ENCODE data around the gene PKN3. TPM values are rescaled to one million over a fixed set of nuclear protein-coding genes. Genes with fewer than 3 reads are reported as not detected.

Gene PKN3
- total and polyA plus RNA-seq, 9 of the 15 experiments (the other 6 are each of a cell fraction or from before 2014, with no cell fraction given) = 0.82 to 49.2 (median 19.7) TPM

DNA sequence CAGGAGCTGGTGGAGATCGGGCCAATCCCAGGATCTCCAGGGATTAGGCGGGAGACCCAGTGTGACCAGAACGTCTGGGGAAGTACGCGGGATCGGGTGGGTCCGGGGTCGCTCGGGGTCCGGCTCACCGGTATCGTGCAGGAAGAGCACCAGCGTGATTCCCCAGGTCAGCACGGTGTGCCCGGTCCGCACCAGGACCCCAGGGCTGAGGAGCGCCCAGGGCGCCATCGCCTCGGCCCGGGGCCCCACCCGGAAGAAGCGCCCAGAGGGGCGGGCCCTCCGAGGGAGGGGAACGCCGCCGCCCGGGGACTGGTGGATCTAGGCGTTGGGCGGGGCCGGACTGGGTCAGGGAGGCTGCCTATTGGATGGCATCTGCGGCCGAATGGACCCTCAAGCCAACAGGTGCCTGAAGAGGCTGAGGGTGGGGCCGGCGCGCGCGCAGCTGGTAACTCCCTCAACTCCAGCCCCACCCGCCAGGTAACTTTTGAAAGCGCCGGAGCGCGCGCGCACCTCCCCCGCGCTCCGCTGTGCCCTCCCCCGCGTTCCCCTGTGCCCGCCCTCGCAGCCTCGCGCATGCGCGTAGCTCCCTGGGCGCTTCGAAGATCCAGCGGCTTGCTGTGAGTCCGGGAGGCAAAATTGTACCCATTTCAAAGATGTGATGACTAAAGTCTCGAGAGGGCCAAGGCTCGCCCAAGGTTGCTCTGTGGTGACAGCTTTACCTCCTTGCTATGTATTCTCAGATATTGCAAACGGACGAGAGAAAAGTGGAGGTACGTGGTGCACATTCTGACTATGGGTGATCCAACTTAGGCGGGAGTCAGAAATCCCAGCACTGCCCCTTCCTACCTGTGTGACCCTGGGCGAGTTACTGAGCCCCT lies 21.8 kb downstream of the PKN3 start, which contains the start of gene ZDHHC12 (continued):
- TF ChIP-seq, protein P1, sequence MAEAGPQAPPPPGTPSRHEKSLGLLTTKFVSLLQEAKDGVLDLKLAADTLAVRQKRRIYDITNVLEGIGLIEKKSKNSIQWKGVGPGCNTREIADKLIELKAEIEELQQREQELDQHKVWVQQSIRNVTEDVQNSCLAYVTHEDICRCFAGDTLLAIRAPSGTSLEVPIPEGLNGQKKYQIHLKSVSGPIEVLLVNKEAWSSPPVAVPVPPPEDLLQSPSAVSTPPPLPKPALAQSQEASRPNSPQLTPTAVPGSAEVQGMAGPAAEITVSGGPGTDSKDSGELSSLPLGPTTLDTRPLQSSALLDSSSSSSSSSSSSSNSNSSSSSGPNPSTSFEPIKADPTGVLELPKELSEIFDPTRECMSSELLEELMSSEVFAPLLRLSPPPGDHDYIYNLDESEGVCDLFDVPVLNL (CRISPR knock-in tag; IDR thresholded peaks at IDR 0.05; ENCODE audit: low read depth) = peak; percentile 94
- TF ChIP-seq DACH1 (IDR thresholded peaks at IDR 0.05; ENCODE audit: partially characterized antibody) (peak; percentile 48), SP1 (CRISPR knock-in tag; IDR thresholded peaks at IDR 0.05) (peak; percentile 96), EGR1 (conservative IDR thresholded peaks at IDR 0.05) (peak; percentile 99), ARNT (IDR thresholded peaks at IDR 0.05) (peak in 1 of 2 experiments; percentile 63; a peak in 1 of 4 replicates), BACH1 (tag; IDR thresholded peaks at IDR 0.05) (no peak), CHD2 (IDR thresholded peaks at IDR 0.05; ENCODE audit: low read depth, low read length) (peak; percentile 44; the same call in 1 of the 2 replicates), HNRNPL (IDR thresholded peaks at IDR 0.05; ENCODE audit: low read depth, low read length) (0 out of 2 replicates have a peak, but pooled peaks have one; percentile 10), CREB1 (IDR thresholded peaks at IDR 0.05) (no peak), CREB1 (CRISPR knock-in tag; IDR thresholded peaks at IDR 0.05) (peak; percentile 43), ZNF586 (CRISPR knock-in tag; conservative IDR thresholded peaks at IDR 0.05) (no peak)
- TF ChIP-seq, protein P2, sequence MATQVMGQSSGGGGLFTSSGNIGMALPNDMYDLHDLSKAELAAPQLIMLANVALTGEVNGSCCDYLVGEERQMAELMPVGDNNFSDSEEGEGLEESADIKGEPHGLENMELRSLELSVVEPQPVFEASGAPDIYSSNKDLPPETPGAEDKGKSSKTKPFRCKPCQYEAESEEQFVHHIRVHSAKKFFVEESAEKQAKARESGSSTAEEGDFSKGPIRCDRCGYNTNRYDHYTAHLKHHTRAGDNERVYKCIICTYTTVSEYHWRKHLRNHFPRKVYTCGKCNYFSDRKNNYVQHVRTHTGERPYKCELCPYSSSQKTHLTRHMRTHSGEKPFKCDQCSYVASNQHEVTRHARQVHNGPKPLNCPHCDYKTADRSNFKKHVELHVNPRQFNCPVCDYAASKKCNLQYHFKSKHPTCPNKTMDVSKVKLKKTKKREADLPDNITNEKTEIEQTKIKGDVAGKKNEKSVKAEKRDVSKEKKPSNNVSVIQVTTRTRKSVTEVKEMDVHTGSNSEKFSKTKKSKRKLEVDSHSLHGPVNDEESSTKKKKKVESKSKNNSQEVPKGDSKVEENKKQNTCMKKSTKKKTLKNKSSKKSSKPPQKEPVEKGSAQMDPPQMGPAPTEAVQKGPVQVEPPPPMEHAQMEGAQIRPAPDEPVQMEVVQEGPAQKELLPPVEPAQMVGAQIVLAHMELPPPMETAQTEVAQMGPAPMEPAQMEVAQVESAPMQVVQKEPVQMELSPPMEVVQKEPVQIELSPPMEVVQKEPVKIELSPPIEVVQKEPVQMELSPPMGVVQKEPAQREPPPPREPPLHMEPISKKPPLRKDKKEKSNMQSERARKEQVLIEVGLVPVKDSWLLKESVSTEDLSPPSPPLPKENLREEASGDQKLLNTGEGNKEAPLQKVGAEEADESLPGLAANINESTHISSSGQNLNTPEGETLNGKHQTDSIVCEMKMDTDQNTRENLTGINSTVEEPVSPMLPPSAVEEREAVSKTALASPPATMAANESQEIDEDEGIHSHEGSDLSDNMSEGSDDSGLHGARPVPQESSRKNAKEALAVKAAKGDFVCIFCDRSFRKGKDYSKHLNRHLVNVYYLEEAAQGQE (IDR thresholded peaks at IDR 0.05; ENCODE audit: borderline replicate concordance) = no peak
- TF ChIP-seq, protein P2 (CRISPR knock-in tag; IDR thresholded peaks at IDR 0.05; ENCODE audit: low read depth) = 0 out of 2 replicates have a peak, but pooled peaks have one; percentile 57
- TF ChIP-seq, protein P3, sequence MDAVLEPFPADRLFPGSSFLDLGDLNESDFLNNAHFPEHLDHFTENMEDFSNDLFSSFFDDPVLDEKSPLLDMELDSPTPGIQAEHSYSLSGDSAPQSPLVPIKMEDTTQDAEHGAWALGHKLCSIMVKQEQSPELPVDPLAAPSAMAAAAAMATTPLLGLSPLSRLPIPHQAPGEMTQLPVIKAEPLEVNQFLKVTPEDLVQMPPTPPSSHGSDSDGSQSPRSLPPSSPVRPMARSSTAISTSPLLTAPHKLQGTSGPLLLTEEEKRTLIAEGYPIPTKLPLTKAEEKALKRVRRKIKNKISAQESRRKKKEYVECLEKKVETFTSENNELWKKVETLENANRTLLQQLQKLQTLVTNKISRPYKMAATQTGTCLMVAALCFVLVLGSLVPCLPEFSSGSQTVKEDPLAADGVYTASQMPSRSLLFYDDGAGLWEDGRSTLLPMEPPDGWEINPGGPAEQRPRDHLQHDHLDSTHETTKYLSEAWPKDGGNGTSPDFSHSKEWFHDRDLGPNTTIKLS (IDR thresholded peaks at IDR 0.05; ENCODE audit: borderline replicate concordance, low read depth) = 0 out of 2 replicates have a peak, but pooled peaks have one; percentile 4
- TF ChIP-seq, protein P4, sequence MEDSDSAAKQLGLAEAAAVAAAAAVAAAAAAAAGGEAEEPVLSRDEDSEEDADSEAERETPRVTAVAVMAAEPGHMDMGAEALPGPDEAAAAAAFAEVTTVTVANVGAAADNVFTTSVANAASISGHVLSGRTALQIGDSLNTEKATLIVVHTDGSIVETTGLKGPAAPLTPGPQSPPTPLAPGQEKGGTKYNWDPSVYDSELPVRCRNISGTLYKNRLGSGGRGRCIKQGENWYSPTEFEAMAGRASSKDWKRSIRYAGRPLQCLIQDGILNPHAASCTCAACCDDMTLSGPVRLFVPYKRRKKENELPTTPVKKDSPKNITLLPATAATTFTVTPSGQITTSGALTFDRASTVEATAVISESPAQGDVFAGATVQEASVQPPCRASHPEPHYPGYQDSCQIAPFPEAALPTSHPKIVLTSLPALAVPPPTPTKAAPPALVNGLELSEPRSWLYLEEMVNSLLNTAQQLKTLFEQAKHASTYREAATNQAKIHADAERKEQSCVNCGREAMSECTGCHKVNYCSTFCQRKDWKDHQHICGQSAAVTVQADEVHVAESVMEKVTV (CRISPR knock-in tag; IDR thresholded peaks at IDR 0.05) = no peak

All from K562 (cell line).